ENCODE measurements around the gene FADS3.

The FADS3 gene

DNA sequence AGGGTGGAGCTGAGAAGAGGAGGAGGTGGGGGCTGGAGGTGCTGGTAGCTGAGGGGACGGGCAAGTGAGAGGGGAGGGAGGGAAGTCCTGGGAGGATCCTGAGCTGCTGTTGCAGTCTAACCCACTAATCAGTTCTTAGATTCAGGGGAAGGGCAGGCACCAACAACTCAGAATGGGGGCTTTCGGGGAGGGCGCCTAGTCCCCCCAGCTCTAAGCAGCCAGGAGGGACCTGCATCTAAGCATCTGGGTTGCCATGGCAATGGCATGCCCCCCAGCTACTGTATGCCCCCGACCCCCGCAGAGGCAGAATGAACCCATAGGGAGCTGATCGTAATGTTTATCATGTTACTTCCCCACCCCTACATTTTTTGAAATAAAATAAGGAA is 24.4 kb downstream of the FADS3 start:
- Histone ChIP-seq H3K27ac (no peak overlapping the region), H3K9me3 (ENCODE audit: severe bottlenecking) (no peaks in the 10 kb centered on the region), H3K36me3 (peaks cover 46% of the 10 kb centered on the region), H3K27me3 (ENCODE audit: insufficient read depth, low read depth, severe bottlenecking) (no peaks in the 10 kb centered on the region), H3K4me3 (ENCODE audit: low read depth, low read length) (no peak overlapping the region)
- TF ChIP-seq, protein P1, sequence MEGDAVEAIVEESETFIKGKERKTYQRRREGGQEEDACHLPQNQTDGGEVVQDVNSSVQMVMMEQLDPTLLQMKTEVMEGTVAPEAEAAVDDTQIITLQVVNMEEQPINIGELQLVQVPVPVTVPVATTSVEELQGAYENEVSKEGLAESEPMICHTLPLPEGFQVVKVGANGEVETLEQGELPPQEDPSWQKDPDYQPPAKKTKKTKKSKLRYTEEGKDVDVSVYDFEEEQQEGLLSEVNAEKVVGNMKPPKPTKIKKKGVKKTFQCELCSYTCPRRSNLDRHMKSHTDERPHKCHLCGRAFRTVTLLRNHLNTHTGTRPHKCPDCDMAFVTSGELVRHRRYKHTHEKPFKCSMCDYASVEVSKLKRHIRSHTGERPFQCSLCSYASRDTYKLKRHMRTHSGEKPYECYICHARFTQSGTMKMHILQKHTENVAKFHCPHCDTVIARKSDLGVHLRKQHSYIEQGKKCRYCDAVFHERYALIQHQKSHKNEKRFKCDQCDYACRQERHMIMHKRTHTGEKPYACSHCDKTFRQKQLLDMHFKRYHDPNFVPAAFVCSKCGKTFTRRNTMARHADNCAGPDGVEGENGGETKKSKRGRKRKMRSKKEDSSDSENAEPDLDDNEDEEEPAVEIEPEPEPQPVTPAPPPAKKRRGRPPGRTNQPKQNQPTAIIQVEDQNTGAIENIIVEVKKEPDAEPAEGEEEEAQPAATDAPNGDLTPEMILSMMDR (IDR thresholded peaks at IDR 0.05; ENCODE audit: low read depth, low read length): no peak
- no peak for DNase-seq

DNA sequence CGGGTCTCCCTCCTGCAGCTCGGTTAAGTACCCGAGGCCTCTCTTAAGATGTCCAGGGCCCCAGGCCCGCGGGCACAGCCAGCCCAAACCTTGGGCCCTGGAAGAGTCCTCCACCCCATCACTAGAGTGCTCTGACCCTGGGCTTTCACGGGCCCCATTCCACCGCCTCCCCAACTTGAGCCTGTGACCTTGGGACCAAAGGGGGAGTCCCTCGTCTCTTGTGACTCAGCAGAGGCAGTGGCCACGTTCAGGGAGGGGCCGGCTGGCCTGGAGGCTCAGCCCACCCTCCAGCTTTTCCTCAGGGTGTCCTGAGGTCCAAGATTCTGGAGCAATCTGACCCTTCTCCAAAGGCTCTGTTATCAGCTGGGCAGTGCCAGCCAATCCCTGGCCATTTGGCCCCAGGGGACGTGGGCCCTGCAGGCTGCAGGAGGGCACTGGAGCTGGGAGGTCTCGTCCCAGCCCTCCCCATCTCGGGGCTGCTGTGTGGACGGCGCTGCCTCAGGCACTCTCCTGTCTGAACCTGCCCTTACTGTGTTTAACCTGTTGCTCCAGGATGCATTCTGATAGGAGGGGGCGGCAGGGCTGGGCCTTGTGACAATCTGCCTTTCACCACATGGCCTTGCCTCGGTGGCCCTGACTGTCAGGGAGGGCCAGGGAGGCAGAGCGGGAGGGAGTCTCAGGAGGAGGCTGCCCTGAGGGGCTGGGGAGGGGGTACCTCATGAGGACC is 25.0 kb downstream of the FADS3 start:
- no peak overlapping the region for H3K4me3 ChIP-seq (ENCODE audit: low read depth, low read length)
- no peak for DNase-seq
- TF ChIP-seq, protein P1 (IDR thresholded peaks at IDR 0.05; ENCODE audit: low read depth, low read length): no peak
- peaks cover 51% of the 10 kb centered on the region for H3K36me3 ChIP-seq
- H3K27ac ChIP-seq: no peak overlapping the region
- no peaks in the 10 kb centered on the region for H3K9me3 ChIP-seq (ENCODE audit: severe bottlenecking)
- no peaks in the 10 kb centered on the region for H3K27me3 ChIP-seq (ENCODE audit: insufficient read depth, low read depth, severe bottlenecking)

DNA sequence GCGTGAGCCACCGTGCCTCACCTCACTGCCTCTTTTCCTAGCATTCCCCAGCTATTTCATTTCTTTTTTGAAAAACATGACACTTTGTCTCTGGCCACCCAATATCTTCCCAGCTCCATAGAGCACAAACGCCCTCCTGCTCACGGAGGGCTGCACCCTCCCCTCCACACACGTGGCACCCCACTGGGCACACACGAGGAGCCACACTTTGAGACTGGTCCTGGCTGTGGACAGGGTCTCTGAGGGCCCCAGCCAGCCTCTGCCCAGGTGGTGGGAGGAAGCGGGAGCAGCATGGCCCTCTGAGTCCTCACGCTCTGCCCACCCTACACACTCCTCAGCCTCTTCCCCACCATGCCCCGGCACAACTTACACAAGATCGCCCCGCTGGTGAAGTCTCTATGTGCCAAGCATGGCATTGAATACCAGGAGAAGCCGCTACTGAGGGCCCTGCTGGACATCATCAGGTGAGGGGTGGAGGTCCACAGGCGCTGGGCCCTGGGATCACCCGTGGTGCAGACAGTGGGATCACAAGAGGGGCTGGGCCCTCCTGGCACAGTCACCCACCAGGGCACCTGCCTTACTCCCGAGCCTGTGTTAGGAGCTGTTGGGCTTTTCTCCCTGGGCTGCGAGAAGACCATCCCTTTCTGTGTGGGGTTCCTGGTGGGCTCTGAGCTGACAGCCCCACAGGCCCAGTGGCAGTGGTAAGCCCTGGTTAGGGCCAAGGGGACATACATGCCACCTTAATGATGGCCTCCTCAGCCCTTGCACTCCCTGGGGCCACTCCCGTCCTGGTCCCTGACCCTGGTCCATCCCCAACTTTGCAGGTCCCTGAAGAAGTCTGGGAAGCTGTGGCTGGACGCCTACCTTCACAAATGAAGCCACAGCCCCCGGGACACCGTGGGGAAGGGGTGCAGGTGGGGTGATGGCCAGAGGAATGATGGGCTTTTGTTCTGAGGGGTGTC is 26.2 kb downstream of the FADS3 start:
- Histone ChIP-seq H3K36me3 (peaks cover 62% of the 10 kb centered on the region), H3K4me3 (ENCODE audit: low read depth, low read length) (no peak overlapping the region), H3K27ac (no peak overlapping the region), H3K27me3 (ENCODE audit: insufficient read depth, low read depth, severe bottlenecking) (no peaks in the 10 kb centered on the region), H3K9me3 (ENCODE audit: severe bottlenecking) (no peaks in the 10 kb centered on the region)
- TF ChIP-seq, protein P1 (IDR thresholded peaks at IDR 0.05; ENCODE audit: low read depth, low read length): no peak
- no peak for DNase-seq

DNA sequence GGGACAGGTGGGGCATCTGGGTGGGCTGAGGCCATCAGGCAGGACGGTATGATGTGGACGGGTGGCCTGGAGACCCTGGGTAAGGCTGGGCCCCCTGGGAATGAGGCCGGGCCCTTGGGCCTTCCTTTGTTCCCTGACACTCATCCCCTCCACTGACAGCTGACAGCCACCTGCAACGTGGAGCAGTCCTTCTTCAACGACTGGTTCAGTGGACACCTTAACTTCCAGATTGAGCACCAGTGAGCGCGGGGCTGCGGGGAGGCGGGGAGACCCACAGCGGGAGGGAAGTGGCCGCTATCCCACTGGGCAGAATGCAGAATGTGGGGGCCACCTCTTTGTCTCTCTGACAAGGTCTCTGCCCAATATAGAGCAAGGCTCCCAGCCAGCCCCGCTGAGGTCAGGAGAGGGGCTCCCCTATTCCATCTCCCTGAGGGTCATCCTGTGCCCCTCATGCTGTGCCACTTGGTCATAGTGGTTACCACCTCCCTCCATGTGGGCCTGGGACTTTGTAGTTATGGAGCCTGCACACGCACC is 27.7 kb downstream of the FADS3 start:
- Histone ChIP-seq H3K4me3 (ENCODE audit: low read depth, low read length) (no peak overlapping the region), H3K27me3 (ENCODE audit: insufficient read depth, low read depth, severe bottlenecking) (no peaks in the 10 kb centered on the region), H3K36me3 (peaks cover 76% of the 10 kb centered on the region), H3K27ac (no peak overlapping the region), H3K9me3 (ENCODE audit: severe bottlenecking) (no peaks in the 10 kb centered on the region)
- no peak for DNase-seq
- TF ChIP-seq, protein P1 (IDR thresholded peaks at IDR 0.05; ENCODE audit: low read depth, low read length): no peak

DNA sequence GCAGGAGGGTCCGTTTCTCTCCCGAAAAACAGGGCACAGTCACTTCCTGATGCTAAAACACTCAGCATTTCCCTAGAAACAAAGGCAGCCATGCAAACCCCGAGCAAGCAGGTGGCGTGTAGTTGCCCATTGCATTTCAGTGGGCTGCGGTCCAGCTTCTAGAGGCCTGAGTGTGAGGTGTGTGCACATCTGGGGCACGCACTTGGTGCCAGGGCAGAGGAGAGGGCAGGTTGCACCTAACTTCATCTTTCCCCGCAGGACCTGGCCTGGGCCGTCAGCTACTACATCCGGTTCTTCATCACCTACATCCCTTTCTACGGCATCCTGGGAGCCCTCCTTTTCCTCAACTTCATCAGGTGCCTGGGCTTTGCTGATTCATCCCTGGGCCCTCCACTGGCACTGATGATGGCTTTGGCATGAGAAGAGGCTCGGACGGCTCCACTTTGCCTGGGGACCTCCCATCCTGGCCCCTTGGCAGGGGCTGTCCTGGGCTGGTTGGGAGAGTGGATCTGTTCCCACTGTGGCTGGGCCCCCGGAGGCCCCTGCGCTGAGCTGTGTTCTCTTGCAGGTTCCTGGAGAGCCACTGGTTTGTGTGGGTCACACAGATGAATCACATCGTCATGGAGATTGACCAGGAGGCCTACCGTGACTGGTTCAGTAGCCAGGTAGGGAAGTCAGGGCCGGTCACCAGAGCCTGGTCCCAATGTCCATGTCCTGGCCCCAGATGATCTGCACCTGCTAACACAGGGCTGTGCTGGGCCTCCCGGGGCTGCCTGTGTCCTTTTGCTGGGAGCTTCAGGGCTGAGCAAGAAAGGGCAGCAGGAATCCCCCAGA is 28.4 kb downstream of the FADS3 start:
- no peaks in the 10 kb centered on the region for H3K27me3 ChIP-seq (ENCODE audit: insufficient read depth, low read depth, severe bottlenecking)
- H3K9me3 ChIP-seq (ENCODE audit: severe bottlenecking): no peaks in the 10 kb centered on the region
- peaks cover 81% of the 10 kb centered on the region for H3K36me3 ChIP-seq
- no peak for DNase-seq
- H3K4me3 ChIP-seq (ENCODE audit: low read depth, low read length): no peak overlapping the region
- TF ChIP-seq, protein P1 (IDR thresholded peaks at IDR 0.05; ENCODE audit: low read depth, low read length): no peak
- H3K27ac ChIP-seq: no peak overlapping the region

Measured in WERI-Rb-1 (cell line).